ENCODE results near the gene DTNB.

GRCh38 chr2:25426326-25426725 is 247.1 kb downstream of the DTNB start:
- TF ChIP-seq EP300 (IDR thresholded peaks at IDR 0.05; ENCODE audit: low read depth): no peak
- no peak for TF ChIP-seq CTCF (IDR thresholded peaks at IDR 0.05)
- TF ChIP-seq POLR2AphosphoS5 (IDR thresholded peaks at IDR 0.05): no peak
